ENCODE measurements around the gene RNF114.
"Not testable (repeated sequence)": the region's sequence is repeated elsewhere in the genome, so short reads cannot be mapped to it uniquely, and the experiment has no call there.

RNF114 gene

GRCh38 chr20:49987015-49987867 lies 51.0 kb downstream of the RNF114 start:
- H3K4me1 Mint-ChIP-seq: peaks cover 1% of the 10 kb centered on the region
- H3K27me3 Mint-ChIP-seq: peaks cover 3% of the 10 kb centered on the region
- H3K9me3 Mint-ChIP-seq: no peaks in the 10 kb centered on the region
- H3K4me3 Mint-ChIP-seq: no peak overlapping the region
- ATAC-seq (ENCODE audit: low read depth) (no peak), DNase-seq (ENCODE audit: low spot score in 2 of 2) (no peak)
- no peaks in the 10 kb centered on the region for H3K36me3 Mint-ChIP-seq
- no peak overlapping the region for H3K27ac Mint-ChIP-seq

- no peak for ATAC-seq (ENCODE audit: low read depth)
- H3K4me1 Mint-ChIP-seq: no peaks in the 10 kb centered on the region
Measured at GRCh38 chr20:49987868-49988690, 51.9 kb downstream of the RNF114 start.

DNA sequence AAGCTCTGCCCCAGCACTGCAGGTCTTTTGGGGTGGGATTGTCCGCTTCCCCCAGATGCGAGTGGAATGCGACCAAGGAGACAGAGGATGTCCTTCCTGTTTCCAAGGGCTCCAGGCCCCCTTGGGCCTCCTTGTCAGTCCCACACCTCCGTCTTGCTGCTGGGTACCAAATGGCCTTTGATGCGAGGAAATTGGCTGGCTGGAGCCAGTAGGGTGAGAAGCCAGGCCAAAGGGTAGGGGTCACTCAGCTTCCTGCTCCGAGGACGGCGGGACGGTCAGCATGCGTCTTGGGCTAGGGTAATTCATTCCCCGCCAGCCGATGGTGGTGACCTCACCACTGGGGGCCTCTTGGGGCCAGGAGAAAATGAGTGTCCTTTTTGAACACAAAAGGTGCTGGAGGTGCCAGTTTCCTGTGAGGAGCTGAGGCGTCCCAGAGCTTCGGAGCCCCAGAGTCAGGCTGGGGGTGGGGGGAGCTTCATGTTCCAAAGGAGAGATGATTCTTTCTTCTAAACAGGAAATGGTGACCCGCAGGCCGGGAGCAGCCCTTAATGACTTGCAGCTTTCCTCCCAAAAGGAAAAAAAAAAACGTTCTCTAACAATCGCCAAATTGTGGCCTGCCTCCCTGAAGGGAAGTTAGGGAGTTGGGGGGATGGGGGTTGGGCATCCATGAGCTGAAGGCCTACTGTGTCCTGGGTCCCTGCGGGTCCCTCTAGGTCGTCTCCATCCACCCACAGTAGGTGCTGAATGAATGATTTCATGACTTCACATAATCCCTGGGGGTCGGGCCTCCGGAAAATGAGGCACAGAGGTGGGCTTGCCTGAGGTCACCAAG lies 53.3 kb downstream of the RNF114 start:
- no peaks in the 10 kb centered on the region for H3K9me3 Mint-ChIP-seq
- no peaks in the 10 kb centered on the region for H3K36me3 Mint-ChIP-seq
- no peak overlapping the region for H3K4me3 Mint-ChIP-seq
- ATAC-seq (ENCODE audit: low read depth): no peak
- H3K4me1 Mint-ChIP-seq: peaks cover 5% of the 10 kb centered on the region
- H3K27me3 Mint-ChIP-seq: peaks cover 3% of the 10 kb centered on the region
- H3K27ac Mint-ChIP-seq: no peak overlapping the region
- DNase-seq (ENCODE audit: low spot score in 2 of 2): no peak

More at GRCh38 chr20:49987868-49988690, 51.9 kb downstream of the RNF114 start:
- peaks cover 3% of the 10 kb centered on the region for H3K27me3 Mint-ChIP-seq
- H3K36me3 Mint-ChIP-seq: no peaks in the 10 kb centered on the region
- H3K4me3 Mint-ChIP-seq: no peak overlapping the region
- H3K9me3 Mint-ChIP-seq: no peaks in the 10 kb centered on the region
- no peak overlapping the region for H3K27ac Mint-ChIP-seq
- DNase-seq (ENCODE audit: low spot score in 2 of 2): no peak

DNA sequence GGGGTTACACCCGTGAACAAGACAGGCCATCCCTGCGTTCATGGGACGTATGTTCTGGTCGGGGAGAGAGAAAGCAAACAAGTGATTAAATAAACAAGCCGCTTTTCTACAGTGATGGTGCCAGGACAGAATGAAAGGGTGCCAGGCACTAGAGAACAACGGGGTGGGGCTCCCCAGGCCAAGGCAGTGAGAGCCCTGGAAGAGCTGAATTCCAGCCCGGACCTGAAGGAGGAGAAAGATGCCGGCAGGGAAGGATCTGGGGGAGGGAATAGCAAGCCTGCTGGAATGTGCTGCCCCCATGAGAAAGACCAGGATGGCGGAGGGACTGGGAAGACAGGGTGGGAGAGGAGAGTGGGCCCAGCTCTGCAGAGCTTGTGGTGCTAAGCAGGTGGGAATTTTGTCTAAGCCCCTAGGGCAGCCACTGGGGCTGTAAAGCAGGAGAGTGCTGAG lies 54.1 kb downstream of the RNF114 start:
- Mint-ChIP-seq H3K36me3 (no peaks in the 10 kb centered on the region), H3K4me3 (no peak overlapping the region), H3K9me3 (no peaks in the 10 kb centered on the region), H3K4me1 (peaks cover 5% of the 10 kb centered on the region), H3K27me3 (peaks cover 3% of the 10 kb centered on the region), H3K27ac (peak overlapping the region; percentile 39)
- DNase-seq (ENCODE audit: low spot score in 2 of 2): no peak
- no peak for ATAC-seq (ENCODE audit: low read depth)

DNA sequence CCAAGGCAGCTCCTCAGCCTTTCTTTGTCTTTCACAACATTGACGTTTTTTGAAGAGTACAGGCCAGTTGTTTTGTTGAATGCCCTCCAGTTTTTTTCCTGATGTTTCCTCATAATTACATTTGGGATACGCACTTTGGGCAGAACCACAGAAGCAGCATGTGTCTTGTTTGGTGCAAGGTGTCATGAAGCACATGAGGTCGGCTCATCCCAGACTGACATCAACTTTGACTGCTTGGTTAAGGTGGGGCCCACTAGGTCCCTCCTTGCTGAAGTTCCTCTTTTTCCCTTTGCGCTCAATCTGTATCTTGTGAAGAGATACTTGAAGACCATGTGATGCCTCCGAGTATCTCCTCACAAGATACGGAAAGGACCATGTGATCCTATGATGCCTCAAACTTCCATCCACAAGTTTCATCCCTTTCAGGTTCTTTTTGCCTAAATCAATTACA lies 57.1 kb downstream of the RNF114 start:
- Mint-ChIP-seq H3K27ac (peak overlapping the region; percentile 68), H3K27me3 (peaks cover 3% of the 10 kb centered on the region), H3K9me3 (no peaks in the 10 kb centered on the region), H3K4me1 (peaks cover 8% of the 10 kb centered on the region), H3K4me3 (no peak overlapping the region), H3K36me3 (no peaks in the 10 kb centered on the region)
- DNase-seq (ENCODE audit: low spot score in 2 of 2): peak in 1 of 2 donors; percentile 40
- peak; percentile 99 for ATAC-seq (ENCODE audit: low read depth)

DNA sequence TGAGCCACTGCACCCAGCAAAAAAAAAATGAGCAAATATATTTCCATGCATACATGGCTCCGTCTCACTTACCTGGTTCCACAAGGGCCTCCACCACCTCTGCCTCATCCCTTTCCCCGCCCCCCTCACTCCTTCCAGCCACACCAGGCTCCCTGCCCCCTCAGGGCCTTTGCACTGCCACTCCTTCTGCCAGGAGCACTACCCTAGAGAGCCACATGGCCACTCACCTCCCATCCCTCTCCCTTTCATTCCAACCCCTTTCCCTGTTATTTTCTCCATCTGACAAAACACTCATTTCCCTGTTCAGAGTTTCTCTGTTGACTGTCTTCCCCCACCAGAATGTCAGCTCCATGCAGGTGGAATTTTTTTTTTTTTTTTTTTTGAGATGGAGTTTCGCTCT lies 59.4 kb downstream of the RNF114 start:
- Mint-ChIP-seq H3K4me3 (no peak overlapping the region), H3K36me3 (no peaks in the 10 kb centered on the region), H3K4me1 (peaks cover 12% of the 10 kb centered on the region), H3K27me3 (no peaks in the 10 kb centered on the region), H3K27ac (no peak overlapping the region), H3K9me3 (no peaks in the 10 kb centered on the region)
- DNase-seq (ENCODE audit: low spot score in 2 of 2) (no peak), ATAC-seq (ENCODE audit: low read depth) (no peak)

GRCh38 chr20:49998478-49999188 lies 62.4 kb downstream of the RNF114 start:
- not testable (repeated sequence) for H3K36me3 Mint-ChIP-seq; ATAC-seq (ENCODE audit: low read depth); H3K27ac Mint-ChIP-seq; DNase-seq (ENCODE audit: low spot score in 2 of 2); H3K4me3 Mint-ChIP-seq; H3K27me3 Mint-ChIP-seq; H3K9me3 Mint-ChIP-seq
- H3K4me1 Mint-ChIP-seq: peaks cover 11% of the 10 kb centered on the region

DNA sequence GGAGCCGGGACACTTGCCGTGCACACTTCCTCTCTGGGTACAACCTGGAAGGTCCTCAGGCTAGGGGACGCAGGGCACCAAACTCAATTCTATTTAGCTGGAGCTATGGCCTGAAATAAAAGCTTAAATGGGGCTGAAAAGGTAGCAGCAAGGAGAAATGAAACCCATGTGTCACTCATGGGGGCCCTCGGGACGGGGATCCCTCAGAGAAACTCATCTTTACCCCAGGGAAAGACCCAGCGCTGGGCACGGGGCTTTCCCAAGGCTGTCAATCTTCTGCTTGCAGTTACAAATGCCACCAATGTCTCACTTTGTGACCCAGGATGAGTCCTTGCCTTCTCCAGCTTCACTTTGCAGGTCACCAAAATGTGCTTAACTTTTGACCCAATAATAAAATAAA lies 63.1 kb downstream of the RNF114 start:
- Mint-ChIP-seq H3K9me3 (no peaks in the 10 kb centered on the region), H3K27ac (no peak overlapping the region), H3K36me3 (no peaks in the 10 kb centered on the region), H3K4me1 (peaks cover 11% of the 10 kb centered on the region), H3K27me3 (peaks cover 4% of the 10 kb centered on the region), H3K4me3 (no peak overlapping the region)
- DNase-seq (ENCODE audit: low spot score in 2 of 2) (peak; percentile 50 to 56), ATAC-seq (ENCODE audit: low read depth) (peak; percentile 100)

GRCh38 chr20:50000548-50001222 lies 64.5 kb downstream of the RNF114 start:
- H3K4me3 Mint-ChIP-seq; H3K36me3 Mint-ChIP-seq; H3K27ac Mint-ChIP-seq; ATAC-seq (ENCODE audit: low read depth); DNase-seq (ENCODE audit: low spot score in 2 of 2); H3K9me3 Mint-ChIP-seq: not testable (repeated sequence)
- H3K27me3 Mint-ChIP-seq: peaks cover 10% of the 10 kb centered on the region
- H3K4me1 Mint-ChIP-seq: peaks cover 17% of the 10 kb centered on the region

GRCh38 chr20:50001784-50002311 lies 65.7 kb downstream of the RNF114 start:
- H3K27ac Mint-ChIP-seq: no peak overlapping the region
- ATAC-seq (ENCODE audit: low read depth) (no peak), DNase-seq (ENCODE audit: low spot score in 2 of 2) (no peak)
- H3K4me1 Mint-ChIP-seq: peaks cover 19% of the 10 kb centered on the region
- no peak overlapping the region for H3K4me3 Mint-ChIP-seq
- H3K36me3 Mint-ChIP-seq: no peaks in the 10 kb centered on the region
- no peaks in the 10 kb centered on the region for H3K9me3 Mint-ChIP-seq
- peaks cover 10% of the 10 kb centered on the region for H3K27me3 Mint-ChIP-seq

- ATAC-seq (ENCODE audit: low read depth): no peak
- H3K36me3 Mint-ChIP-seq: no peaks in the 10 kb centered on the region
- H3K27ac Mint-ChIP-seq: no peak overlapping the region
- peaks cover 16% of the 10 kb centered on the region for H3K4me1 Mint-ChIP-seq
- peaks cover 10% of the 10 kb centered on the region for H3K27me3 Mint-ChIP-seq
- H3K4me3 Mint-ChIP-seq: no peak overlapping the region
- H3K9me3 Mint-ChIP-seq: no peaks in the 10 kb centered on the region
- DNase-seq (ENCODE audit: low spot score in 2 of 2): no peak
Measured at GRCh38 chr20:50003253-50003656, 67.1 kb downstream of the RNF114 start.

Measured in memory B cell (primary cell).